H1 (cell line): ENCODE data around the gene KLRD1. TPM values are rescaled to one million over a fixed set of nuclear protein-coding genes. Genes with fewer than 3 reads are reported as not detected.

Experiments used
- CTCF ChIA-PET: fragments of 300-600 bp; sonication (Branson Sonifier 250); formaldehyde crosslinking; loops from one replicate; lab custom pipeline; 2021; ENCODE audit not compliant: partially characterized antibody; lab: Charles Lee
- POLR2A ChIA-PET: fragments of 300-600 bp; sonication (Branson Sonifier 250); formaldehyde crosslinking; loops from one replicate; lab custom pipeline; 2021; ENCODE audit warnings: inconsistent platforms; ENCODE audit not compliant: partially characterized antibody; lab: Charles Lee
- DNase-seq, 2 experiments: peaks; one replicate each; pipeline versions ENCODE4 v3.0.0 to v3.0.0-alpha.2; 2010 to 2022; ENCODE audit warnings: low spot score in 2 of 2, low read depth in 1 of 2, mixed read lengths in 1 of 2
- FAIRE-seq: peaks from 2 replicates; lab custom pipeline; 2011; peaks lifted over from hg19 to GRCh38; lab: Jason Lieb, UNC
- H2AFZ ChIP-seq: 2 replicates; pipeline ENCODE4 v1.8.1; 2012; ENCODE audit warnings: low read length, inconsistent platforms
- H2AK5ac ChIP-seq: 2 replicates; pipeline ENCODE4 v1.6.1; 2013; ENCODE audit warnings: low read depth, low read length
- H2BK120ac ChIP-seq: replicated peaks from 2 replicates; pipeline ENCODE3; 2013; ENCODE audit warnings: low read depth, low read length, inconsistent platforms
- H2BK12ac ChIP-seq: 2 replicates; pipeline ENCODE4 v1.6.1; 2013; ENCODE audit warnings: low read depth, low read length
- H2BK15ac ChIP-seq: 2 replicates; pipeline ENCODE4 v1.6.1; 2013; ENCODE audit warnings: low read length
- H2BK20ac ChIP-seq: 2 replicates; pipeline ENCODE4 v1.6.1; 2013; ENCODE audit warnings: low read length
- H2BK5ac ChIP-seq: 2 replicates; pipeline ENCODE4 v1.6.1; 2013; ENCODE audit warnings: low read depth, low read length
- H3K14ac ChIP-seq: 2 replicates; pipeline ENCODE4 v1.6.1; 2013; ENCODE audit warnings: inconsistent platforms; ENCODE audit not compliant: insufficient read length
- H3K18ac ChIP-seq: 2 replicates; pipeline ENCODE4 v1.6.1; 2013; ENCODE audit warnings: low read length; ENCODE audit errors: extremely low read depth
- H3K23ac ChIP-seq: 2 replicates; pipeline ENCODE4 v1.6.1; 2013; ENCODE audit warnings: inconsistent platforms; ENCODE audit not compliant: insufficient read length
- H3K23me2 ChIP-seq: 2 replicates; pipeline ENCODE4 v1.6.1; 2013; ENCODE audit warnings: low read depth, low read length
- H3K27ac ChIP-seq: 2 replicates; pipeline ENCODE4 v1.6.1; 2011; ENCODE audit warnings: low read depth, low read length, inconsistent platforms
- H3K27me3 ChIP-seq, 4 experiments: replicated peaks in 1 of 4; 1 replicate in 1 of 4; 2 replicates in 3 of 4; pipeline versions ENCODE4 v1.6.1 to v1.8.1; 2011 to 2013; ENCODE audit warnings: low read length in 3 of 4, mild to moderate bottlenecking in 3 of 4, inconsistent platforms in 2 of 4, mixed read lengths in 2 of 4, moderate library complexity in 1 of 4; ENCODE audit not compliant: control insufficient read depth in 3 of 4, insufficient read depth in 3 of 4; ENCODE audit errors: extremely low read depth in 1 of 4
- H3K36me3 ChIP-seq, 4 experiments: 2 replicates each; pipeline versions ENCODE4 v1.6.1 to v1.8.1; 2011 to 2013; ENCODE audit warnings: mild to moderate bottlenecking in 4 of 4, low read length in 3 of 4, moderate library complexity in 2 of 4, control low read depth in 1 of 4, inconsistent platforms in 1 of 4; ENCODE audit not compliant: insufficient read depth in 4 of 4, control insufficient read depth in 2 of 4
- H3K4ac ChIP-seq: replicated peaks from 2 replicates; pipeline ENCODE3; 2013; ENCODE audit warnings: low read length, low read depth, mixed read lengths, inconsistent platforms; ENCODE audit not compliant: insufficient read length
- H3K4me1 ChIP-seq, 4 experiments: replicated peaks in 1 of 4; 1 replicate in 1 of 4; 2 replicates in 3 of 4; pipeline versions ENCODE4 v1.6.1 to v1.8.1; 2011 to 2013; ENCODE audit warnings: low read length in 3 of 4, inconsistent platforms in 2 of 4, mixed read lengths in 1 of 4; ENCODE audit not compliant: insufficient read depth in 4 of 4, control insufficient read depth in 3 of 4
- H3K4me2 ChIP-seq, 2 experiments: 2 replicates each; pipeline versions ENCODE4 v1.6.1 to v1.8.1; 2011 to 2013; ENCODE audit warnings: low read depth in 2 of 2, low read length in 2 of 2, control low read depth in 1 of 2, inconsistent platforms in 1 of 2, mild to moderate bottlenecking in 1 of 2; ENCODE audit not compliant: insufficient read depth in 1 of 2
- H3K4me3 ChIP-seq, 4 experiments: fragments of 200-600, 300-600 bp in 1 of 4; sonication (generic), shearing (Covaris generic), sonication (Bioruptor Twin) in 1 of 4; 2 replicates each; pipeline versions ENCODE4 v1.5.1 to v1.8.1; 2011 to 2016; ENCODE audit warnings: low read length in 4 of 4, low read depth in 3 of 4, control low read depth in 2 of 4, inconsistent platforms in 2 of 4, mild to moderate bottlenecking in 2 of 4, mixed read lengths in 1 of 4, moderate library complexity in 1 of 4; ENCODE audit not compliant: insufficient read depth in 2 of 4; ENCODE audit errors: extremely low read depth in 1 of 4
- H3K56ac ChIP-seq: replicated peaks from 2 replicates; pipeline ENCODE3; 2013; ENCODE audit warnings: low read depth, mild to moderate bottlenecking, mixed read lengths, low read length, inconsistent platforms; ENCODE audit not compliant: insufficient read length
- H3K79me1 ChIP-seq: 2 replicates; pipeline ENCODE4 v1.6.1; 2013; ENCODE audit warnings: low read depth, low read length, control low read depth
- H3K79me2 ChIP-seq, 2 experiments: 2 replicates each; pipeline versions ENCODE4 v1.6.1 to v1.8.1; 2012 to 2013; ENCODE audit warnings: low read length in 2 of 2, mild to moderate bottlenecking in 2 of 2, inconsistent platforms in 1 of 2; ENCODE audit not compliant: insufficient read depth in 2 of 2, control insufficient read depth in 1 of 2
- H3K9ac ChIP-seq, 4 experiments: replicated peaks in 1 of 4; 1 replicate in 1 of 4; 2 replicates in 3 of 4; pipeline versions ENCODE4 v1.6.1 to v1.8.1; 2011 to 2013; ENCODE audit warnings: low read depth in 3 of 4, low read length in 3 of 4, control low read depth in 2 of 4, mild to moderate bottlenecking in 2 of 4, moderate library complexity in 2 of 4, inconsistent platforms in 1 of 4; ENCODE audit errors: extremely low read depth in 1 of 4
- H3K9me3 ChIP-seq, 2 experiments: 2 replicates each; pipeline versions ENCODE4 v1.6.1 to v1.8.1; 2012 to 2013; ENCODE audit warnings: mild to moderate bottlenecking in 2 of 2, moderate library complexity in 2 of 2, control low read depth in 1 of 2, inconsistent platforms in 1 of 2, low read depth in 1 of 2, low read length in 1 of 2, mixed read lengths in 1 of 2; ENCODE audit not compliant: insufficient read depth in 2 of 2
- H4K20me1 ChIP-seq, 2 experiments: replicated peaks in 1 of 2; 2 replicates each; pipeline versions ENCODE3 to v1.8.1; 2011 to 2013; ENCODE audit warnings: inconsistent platforms in 2 of 2, low read length in 2 of 2, mild to moderate bottlenecking in 1 of 2; ENCODE audit not compliant: insufficient read depth in 2 of 2, control insufficient read depth in 1 of 2
- H4K5ac ChIP-seq: 2 replicates; pipeline ENCODE4 v1.6.1; 2013; ENCODE audit warnings: low read length, low read depth, mixed read lengths, inconsistent platforms; ENCODE audit not compliant: insufficient read length
- H4K8ac ChIP-seq: 2 replicates; pipeline ENCODE4 v1.8.0; 2013; ENCODE audit warnings: mild to moderate bottlenecking, moderate library complexity, low read length, inconsistent platforms; ENCODE audit not compliant: insufficient read depth; ENCODE audit errors: extremely low read depth
- H4K91ac ChIP-seq: replicated peaks from 2 replicates; pipeline ENCODE3; 2013; ENCODE audit warnings: low read length, mixed read lengths, inconsistent platforms; ENCODE audit not compliant: insufficient read length
- ASH2L ChIP-seq: fragments of 200-600, 300-600 bp; sonication (generic); IDR thresholded peaks from one replicate; pipeline ENCODE4 v1.7.1; 2017; ENCODE audit warnings: low read length
- BCL11A ChIP-seq, 2 experiments: IDR thresholded peaks; one replicate each; pipeline ENCODE4 v1.6.1; 2011; ENCODE audit warnings: low read depth in 2 of 2, low read length in 2 of 2, mild to moderate bottlenecking in 2 of 2
- BRCA1 ChIP-seq: IDR thresholded peaks from 2 replicates; pipeline ENCODE4 v1.6.1; 2012; ENCODE audit warnings: low read depth, low read length, improper control_type of control experiment
- CEBPB ChIP-seq: IDR thresholded peaks from 2 replicates; pipeline ENCODE4 v1.6.1; 2012; ENCODE audit warnings: low read depth, low read length
- HDAC6 ChIP-seq: IDR thresholded peaks from one replicate; pipeline ENCODE4 v1.7.1; 2012; ENCODE audit warnings: low read depth, mild to moderate bottlenecking, inconsistent platforms, low read length, moderate library complexity
- NRF1 ChIP-seq: IDR thresholded peaks from 2 replicates; pipeline ENCODE4 v1.6.1; 2011; ENCODE audit warnings: mild to moderate bottlenecking, low read depth, low read length, improper control_type of control experiment
- SAP30 ChIP-seq: fragments of 300-600 bp; sonication (generic); IDR thresholded peaks from 2 replicates; pipeline ENCODE4 v1.7.1; 2012; ENCODE audit warnings: low read length, moderate library complexity, mild to moderate bottlenecking, inconsistent platforms; ENCODE audit not compliant: insufficient read depth, insufficient replicate concordance
- SP4 ChIP-seq: IDR thresholded peaks from 2 replicates; pipeline ENCODE4 v1.6.1; 2012; ENCODE audit warnings: low read length, inconsistent platforms
- TAF1 ChIP-seq: IDR thresholded peaks from 2 replicates; pipeline ENCODE4 v1.6.1; 2011; ENCODE audit warnings: mild to moderate bottlenecking, low read depth, low read length
- WGBS, 2 experiments: shearing (Covaris generic) in 1 of 2; methylation state at CpG; one replicate each; pipeline versions ENCODE4 v1.1.6 to v1.1.7; 2013 to 2015; ENCODE audit warnings: low lambda C conversion rate in 2 of 2, mixed read lengths in 2 of 2, inconsistent platforms in 1 of 2, low coverage in 1 of 2, missing lambda C conversion rate in 1 of 2; ENCODE audit not compliant: insufficient replicate concordance in 2 of 2, insufficient coverage in 1 of 2, insufficient read length in 1 of 2; ENCODE audit errors: extremely low coverage in 1 of 2, missing lambda C conversion rate in 1 of 2; 5-methylcytosine and 5-hydroxymethylcytosine counted together
- polyA plus RNA-seq, 7 experiments: library from polyadenylated mRNA; depleted of rRNA in 3 of 7; stranded (reverse) in 5 of 7; unstranded in 2 of 7; fragments of >200 nt in 5 of 7; fragments of 200-250 nt in 2 of 7; gene quantifications; 1 replicate in 5 of 7; 2 replicates in 1 of 7; 4 replicates in 1 of 7; pipeline versions ENCODE4 v1.2.1 to v1.2.3, GENCODE V29; 2011 to 2013; ENCODE audit warnings: missing spikeins in 2 of 7, mixed read lengths in 2 of 7
- total RNA-seq: library from RNA; stranded (reverse); fragmentation: NEBNext Ultra II Directional; extraction: Animal tissue kit (Norgen Biotek cat#: 25700); gene quantifications from 2 replicates; pipeline ENCODE4 v1.2.1, GENCODE V29; 2021

The KLRD1 gene
- total and polyA plus RNA-seq, 2 of the 8 experiments (the other 6 are each of a cell fraction or from before 2014, with no cell fraction given): under 0.01 to 0.06 TPM

- no peak overlapping the region for H3K4me2 ChIP-seq
- no peak overlapping the region for H2AFZ ChIP-seq
- no peaks in the 10 kb centered on the region; a peak in 1 of 4 replicates for H3K9me3 ChIP-seq
- H2AK5ac ChIP-seq: no peak overlapping the region
- TF ChIP-seq CEBPB (no peak), TAF1 (no peak), SP4 (no peak), NRF1 (no peak), BRCA1 (no peak), HDAC6 (no peak), BCL11A (IDR thresholded peaks at IDR 0.05; ENCODE audit: low read depth in 2 of 2, low read length in 2 of 2) (no peak), SAP30 (no peak), ASH2L (no peak)
- FAIRE-seq (no peak), DNase-seq (no peak)
- H2BK15ac ChIP-seq: no peak overlapping the region
- H2BK5ac ChIP-seq: no peak overlapping the region
- H3K4me1 ChIP-seq: peaks cover 4 to 21% (median 9%) of the 10 kb centered on the region in 4 experiments
- no peak overlapping the region for H3K4ac ChIP-seq
- H3K27ac ChIP-seq: no peak overlapping the region
- H4K20me1 ChIP-seq: no peaks in the 10 kb centered on the region
- H3K27me3 ChIP-seq: no peaks in the 10 kb centered on the region
- H3K4me3 ChIP-seq: no peak overlapping the region
- H3K14ac ChIP-seq: no peak overlapping the region
- no peak overlapping the region for H3K56ac ChIP-seq
- no peaks in the 10 kb centered on the region for H3K23me2 ChIP-seq
- 0 out of 2 replicates have a peak overlapping the region, but pooled peaks have one; percentile 17 for H2BK12ac ChIP-seq
- H2BK120ac ChIP-seq: no peak overlapping the region
- no peak overlapping the region for H2BK20ac ChIP-seq
- WGBS, 2 experiments: 89% methylated on average over 1 of the region's 1 CpG; no CpG with 5 or more reads in 1 of the 2 experiments
- H3K23ac ChIP-seq: no peak overlapping the region
- ChIA-PET CTCF (no interaction called here), POLR2A (no interaction called here)
- H4K5ac ChIP-seq: no peak overlapping the region
- H3K9ac ChIP-seq: no peak overlapping the region
- H3K79me1 ChIP-seq: no peaks in the 10 kb centered on the region
- H4K91ac ChIP-seq: no peak overlapping the region
- H3K79me2 ChIP-seq: no peaks in the 10 kb centered on the region
- H3K18ac ChIP-seq: no peak overlapping the region
- H3K36me3 ChIP-seq: no peaks in the 10 kb centered on the region
- H4K8ac ChIP-seq: no peak overlapping the region
Measured at GRCh38 chr12:10358969-10359368, 51.3 kb downstream of the KLRD1 start.
